ENCODE data around the gene FBXL17.

Gene FBXL17

DNA sequence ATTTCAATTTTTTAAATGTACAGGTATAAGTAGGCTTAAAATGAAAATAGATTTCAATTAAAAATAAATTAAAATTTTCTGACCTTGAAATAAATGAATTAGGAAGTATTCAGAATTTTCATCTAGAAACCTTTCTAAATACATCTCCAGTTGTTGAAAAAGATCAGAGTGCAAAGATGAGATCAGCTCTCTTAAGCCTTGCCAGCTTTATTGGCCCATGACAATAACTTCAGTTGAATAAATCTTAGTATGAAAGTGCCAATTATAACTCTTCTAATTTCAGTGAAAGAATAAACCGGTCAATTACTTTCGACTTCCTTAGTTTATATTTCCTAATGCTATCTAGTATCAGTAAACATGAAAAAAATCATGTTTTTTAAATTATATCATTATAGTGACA lies 117.4 kb downstream of the FBXL17 start:
- no peak for TF ChIP-seq CTCF (conservative IDR thresholded peaks at IDR 0.05; ENCODE audit: low read depth, low read length)

GRCh38 chr5:108263338-108263737 lies 118.6 kb downstream of the FBXL17 start:
- no peak for DNase-seq (ENCODE audit: low read depth)
- no peak for TF ChIP-seq CTCF (conservative IDR thresholded peaks at IDR 0.05; ENCODE audit: low read depth, low read length)
- H3K4me3 ChIP-seq (ENCODE audit: low read length): no peak overlapping the region

More for the DNA sequence above, 117.4 kb downstream of the FBXL17 start:
- no peak overlapping the region for H3K4me3 ChIP-seq (ENCODE audit: low read length)
- no peak for DNase-seq (ENCODE audit: low read depth)

DNA sequence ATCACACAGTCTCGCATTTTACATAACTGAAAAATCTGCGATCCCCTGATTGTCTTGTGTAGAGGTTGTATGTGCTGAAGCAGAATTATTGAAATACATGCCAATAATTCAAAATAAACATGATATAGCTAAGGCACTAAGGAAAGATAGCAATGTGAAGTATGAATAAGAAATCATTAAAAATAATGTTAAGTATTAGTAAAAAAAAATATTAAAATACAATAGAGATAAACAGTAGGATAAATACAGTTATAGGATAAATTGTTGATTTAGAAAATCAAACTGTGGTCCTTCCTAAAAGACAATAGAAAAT lies 121.1 kb downstream of the FBXL17 start:
- no peak for DNase-seq (ENCODE audit: low read depth)
- no peak overlapping the region for H3K4me3 ChIP-seq (ENCODE audit: low read length)
- no peak for TF ChIP-seq CTCF (conservative IDR thresholded peaks at IDR 0.05; ENCODE audit: low read depth, low read length)

DNA sequence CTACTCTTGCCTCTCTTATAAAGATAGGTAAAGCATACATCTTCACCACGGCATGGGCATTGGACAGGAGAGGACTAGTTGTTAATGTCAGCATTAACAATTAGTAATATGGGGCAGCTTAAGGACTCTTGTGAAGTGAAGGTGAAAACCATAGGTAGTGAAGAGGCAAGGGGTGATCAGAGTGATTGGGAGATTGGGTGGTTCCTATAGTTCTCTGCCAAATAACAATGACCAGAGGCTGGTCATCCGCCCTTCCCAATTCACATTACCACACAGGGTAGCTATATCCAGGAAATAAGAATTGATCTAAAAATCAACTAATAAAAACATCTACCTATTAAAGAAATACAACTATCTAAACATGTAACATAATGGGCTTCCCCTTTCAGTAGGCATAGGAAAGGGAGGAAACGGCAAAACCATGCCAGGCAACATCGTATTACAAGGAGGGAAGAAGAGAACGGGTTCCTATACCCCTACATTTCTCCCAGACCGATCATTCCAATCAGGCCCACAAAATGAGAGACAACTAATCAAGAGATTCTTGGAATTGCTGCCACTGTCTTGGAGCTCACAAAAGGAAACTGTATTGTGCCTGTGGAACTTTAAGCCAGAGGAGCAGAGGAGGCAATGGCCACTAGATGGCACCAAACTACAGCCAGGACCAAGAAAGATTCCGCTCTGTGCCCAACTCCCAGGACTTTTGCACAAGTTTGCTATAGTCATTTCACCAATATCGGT lies 121.6 kb downstream of the FBXL17 start:
- DNase-seq (ENCODE audit: low read depth): peak; percentile 39
- no peak overlapping the region for H3K4me3 ChIP-seq (ENCODE audit: low read length)
- peak; percentile 99 for TF ChIP-seq CTCF (conservative IDR thresholded peaks at IDR 0.05; ENCODE audit: low read depth, low read length)

GRCh38 chr5:108259306-108259705 lies 122.6 kb downstream of the FBXL17 start:
- no peak overlapping the region for H3K4me3 ChIP-seq (ENCODE audit: low read length)
- TF ChIP-seq CTCF (conservative IDR thresholded peaks at IDR 0.05; ENCODE audit: low read depth, low read length): no peak
- no peak for DNase-seq (ENCODE audit: low read depth)

DNA sequence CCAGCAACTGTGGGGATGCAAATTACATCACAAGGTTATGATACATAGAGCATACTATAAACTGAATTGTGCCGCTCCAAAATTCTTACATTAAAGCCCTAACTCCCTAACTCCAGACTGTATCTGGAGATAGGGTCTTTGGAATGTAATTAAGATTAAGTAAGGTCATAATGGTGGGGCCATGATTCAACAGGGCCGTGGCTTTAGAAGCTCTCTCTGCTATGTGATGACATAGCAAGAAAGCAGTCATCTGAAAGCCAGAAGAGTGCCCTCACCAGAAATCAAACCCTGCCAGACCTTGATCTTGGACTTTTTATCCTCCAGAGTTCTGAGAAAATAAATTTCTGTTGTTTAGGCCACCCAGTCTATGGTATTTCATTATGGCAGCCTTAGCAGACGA lies 123.9 kb downstream of the FBXL17 start:
- no peak for DNase-seq (ENCODE audit: low read depth)
- H3K4me3 ChIP-seq (ENCODE audit: low read length): no peak overlapping the region
- TF ChIP-seq CTCF (conservative IDR thresholded peaks at IDR 0.05; ENCODE audit: low read depth, low read length): no peak

DNA sequence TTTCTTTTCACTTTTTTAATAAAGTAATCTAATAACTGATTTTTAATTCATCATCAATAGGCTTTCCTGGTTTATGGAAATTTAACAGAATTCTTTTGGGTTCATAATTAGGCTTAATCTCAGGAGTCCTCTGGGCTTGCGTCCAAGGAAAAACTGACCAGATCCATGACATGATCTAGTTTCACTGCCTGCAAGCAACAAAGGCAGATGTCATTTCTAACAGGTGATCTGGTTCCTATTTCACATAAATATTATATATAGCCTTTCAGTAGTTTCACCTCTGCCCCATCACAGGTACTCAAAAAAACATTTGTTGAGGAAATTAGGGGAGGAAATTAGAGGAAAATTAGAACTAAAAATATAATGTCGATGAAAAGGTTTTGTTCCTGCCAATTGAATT lies 126.4 kb downstream of the FBXL17 start:
- DNase-seq (ENCODE audit: low read depth): no peak
- TF ChIP-seq CTCF (conservative IDR thresholded peaks at IDR 0.05; ENCODE audit: low read depth, low read length): no peak
- H3K4me3 ChIP-seq (ENCODE audit: low read length): no peak overlapping the region

Data from retinal pigment epithelial cell (primary cell).